Measurements from ENCODE around the gene QARS1. TPM values are rescaled to one million over a fixed set of nuclear protein-coding genes. Genes with fewer than 3 reads are reported as not detected.

Gene QARS1
- total and polyA plus RNA-seq, 10 of the 15 experiments (the other 5 are each of a cell fraction or from before 2014, with no cell fraction given): 168 to 476 (median 318) TPM

GRCh38 chr3:49098429-49098828 is 6.1 kb downstream of the QARS1 start:
- H3K36me3 ChIP-seq (ENCODE audit: control insufficient read depth in 2 of 2, insufficient read depth in 2 of 2, low read length in 1 of 2): peaks cover 30 to 32% of the 10 kb centered on the region in 2 experiments
- FAIRE-seq (no peak), DNase-seq (ENCODE audit: low read depth, low spot score) (no peak), ATAC-seq (no peak)
- H3K9me3 ChIP-seq (replicated peaks; ENCODE audit: control insufficient read depth, insufficient read depth, low read length): no peaks in the 10 kb centered on the region
- RAD21 ChIA-PET (ENCODE audit: unreplicated experiment): no interaction called here
- H3K79me2 ChIP-seq (ENCODE audit: control insufficient read depth, insufficient read depth, low read length): peaks cover 4% of the 10 kb centered on the region
- intact Hi-C loops (cut with micrococcal nuclease; ENCODE audit: unreplicated experiment) (loop anchor here (10.0 kb wide), 1 partner anchor 316 kb away; the partner anchor contains the start of genes RHOA and TCTA), in situ Hi-C loops (cut with MboI) (no loop called here)
- H3K9ac ChIP-seq (ENCODE audit: control insufficient read depth, insufficient read depth, low read length): no peak overlapping the region
- POLR2A ChIA-PET: interaction anchor here (0.5 kb wide), 1 partner anchor 29 kb away, joined by 3 read pairs; no protein-coding TSS in a partner anchor
- H2AFZ ChIP-seq (ENCODE audit: control insufficient read depth, low read depth, low read length): no peak overlapping the region
- no peaks in the 10 kb centered on the region; the same call in 1 of the 2 replicates for H4K20me1 ChIP-seq (ENCODE audit: control insufficient read depth, insufficient read depth)
- H3K4me3 ChIP-seq: no peak overlapping the region
- BruUV-seq (replicated peaks): no TSS peak
- no peak overlapping the region for H3K27ac ChIP-seq (ENCODE audit: control insufficient read depth, insufficient read depth)
- CTCF ChIA-PET: no interaction called here
- no peaks in the 10 kb centered on the region for H3K27me3 ChIP-seq (replicated peaks in 1 of 2; ENCODE audit: control insufficient read depth in 2 of 2, insufficient read depth in 2 of 2, low read length in 1 of 2)
- peaks cover 8% of the 10 kb centered on the region for H3K4me1 ChIP-seq (ENCODE audit: control insufficient read depth, insufficient read depth, low read length)
- SMC1A ChIA-PET (ENCODE audit: uncharacterized antibody, unreplicated experiment): no interaction called here
- no peak overlapping the region for H3K4me2 ChIP-seq (ENCODE audit: control insufficient read depth, insufficient read depth)
- WGBS (ENCODE audit: insufficient coverage, insufficient replicate concordance, low lambda C conversion rate, missing lambda C conversion rate): 69% methylated on average over 5 of the region's 5 CpGs
- no peak for TF ChIP-seq ELK1 (IDR thresholded peaks at IDR 0.05; ENCODE audit: low read depth, low read length)
- TF ChIP-seq CHD1 (IDR thresholded peaks at IDR 0.05; ENCODE audit: low read depth, low read length): no peak
- no peak for TF ChIP-seq RFX5 (IDR thresholded peaks at IDR 0.05; ENCODE audit: low read depth, low read length)
- no peak for TF ChIP-seq RCOR1 (conservative IDR thresholded peaks at IDR 0.05; ENCODE audit: low read depth, low read length)
- no peak for TF ChIP-seq SMC3 (IDR thresholded peaks at IDR 0.05; ENCODE audit: borderline replicate concordance, low read length)
- no peak for TF ChIP-seq POLR2A (IDR thresholded peaks at IDR 0.05; ENCODE audit: low read depth, low read length)
- no peak for TF ChIP-seq ZNF217 (IDR thresholded peaks at IDR 0.05)
- TF ChIP-seq, protein P1, sequence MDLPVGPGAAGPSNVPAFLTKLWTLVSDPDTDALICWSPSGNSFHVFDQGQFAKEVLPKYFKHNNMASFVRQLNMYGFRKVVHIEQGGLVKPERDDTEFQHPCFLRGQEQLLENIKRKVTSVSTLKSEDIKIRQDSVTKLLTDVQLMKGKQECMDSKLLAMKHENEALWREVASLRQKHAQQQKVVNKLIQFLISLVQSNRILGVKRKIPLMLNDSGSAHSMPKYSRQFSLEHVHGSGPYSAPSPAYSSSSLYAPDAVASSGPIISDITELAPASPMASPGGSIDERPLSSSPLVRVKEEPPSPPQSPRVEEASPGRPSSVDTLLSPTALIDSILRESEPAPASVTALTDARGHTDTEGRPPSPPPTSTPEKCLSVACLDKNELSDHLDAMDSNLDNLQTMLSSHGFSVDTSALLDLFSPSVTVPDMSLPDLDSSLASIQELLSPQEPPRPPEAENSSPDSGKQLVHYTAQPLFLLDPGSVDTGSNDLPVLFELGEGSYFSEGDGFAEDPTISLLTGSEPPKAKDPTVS (IDR thresholded peaks at IDR 0.05; ENCODE audit: low read depth, low read length): no peak
- TF ChIP-seq, protein P2, sequence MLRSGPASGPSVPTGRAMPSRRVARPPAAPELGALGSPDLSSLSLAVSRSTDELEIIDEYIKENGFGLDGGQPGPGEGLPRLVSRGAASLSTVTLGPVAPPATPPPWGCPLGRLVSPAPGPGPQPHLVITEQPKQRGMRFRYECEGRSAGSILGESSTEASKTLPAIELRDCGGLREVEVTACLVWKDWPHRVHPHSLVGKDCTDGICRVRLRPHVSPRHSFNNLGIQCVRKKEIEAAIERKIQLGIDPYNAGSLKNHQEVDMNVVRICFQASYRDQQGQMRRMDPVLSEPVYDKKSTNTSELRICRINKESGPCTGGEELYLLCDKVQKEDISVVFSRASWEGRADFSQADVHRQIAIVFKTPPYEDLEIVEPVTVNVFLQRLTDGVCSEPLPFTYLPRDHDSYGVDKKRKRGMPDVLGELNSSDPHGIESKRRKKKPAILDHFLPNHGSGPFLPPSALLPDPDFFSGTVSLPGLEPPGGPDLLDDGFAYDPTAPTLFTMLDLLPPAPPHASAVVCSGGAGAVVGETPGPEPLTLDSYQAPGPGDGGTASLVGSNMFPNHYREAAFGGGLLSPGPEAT (IDR thresholded peaks at IDR 0.05; ENCODE audit: low read depth): no peak
- no peak for TF ChIP-seq CUX1 (IDR thresholded peaks at IDR 0.05; ENCODE audit: insufficient replicate concordance, low read depth, low read length)
- TF ChIP-seq ZNF384 (IDR thresholded peaks at IDR 0.05; ENCODE audit: borderline replicate concordance, low read depth, low read length): no peak
- no peak for TF ChIP-seq BMI1 (IDR thresholded peaks at IDR 0.05; ENCODE audit: borderline replicate concordance)
- TF ChIP-seq NR2F1 (conservative IDR thresholded peaks at IDR 0.05): no peak
- TF ChIP-seq IKZF2 (IDR thresholded peaks at IDR 0.05): no peak
- TF ChIP-seq STAT3 (IDR thresholded peaks at IDR 0.05; ENCODE audit: low read depth, low read length): no peak
- TF ChIP-seq CHD2 (IDR thresholded peaks at IDR 0.05; ENCODE audit: borderline replicate concordance, low read depth, low read length): no peak
- no peak for TF ChIP-seq HDAC2 (IDR thresholded peaks at IDR 0.05)
- no peak for TF ChIP-seq SRF (IDR thresholded peaks at IDR 0.05; ENCODE audit: low read depth in 2 of 2, low read length in 2 of 2)
